ENCODE measurements around the gene PTPRA. TPM values are rescaled to one million over a fixed set of nuclear protein-coding genes. Genes with fewer than 3 reads are reported as not detected.

Gene PTPRA
- total and polyA plus RNA-seq, 9 of the 15 experiments (the other 6 are each of a cell fraction or from before 2014, with no cell fraction given): 3.4 to 80.5 (median 28.0) TPM

- CTCF ChIA-PET (ENCODE audit: low intra/inter-chr PET ratio): no interaction called here
- no peak for TF ChIP-seq GATAD2B (IDR thresholded peaks at IDR 0.05; ENCODE audit: borderline replicate concordance)
- TF ChIP-seq ZNF644 (tag; IDR thresholded peaks at IDR 0.05; ENCODE audit: low read depth): no peak
- TF ChIP-seq GTF2F1 (IDR thresholded peaks at IDR 0.05; ENCODE audit: low read depth, low read length): no peak
- no peak for TF ChIP-seq NFXL1 (CRISPR knock-in tag; IDR thresholded peaks at IDR 0.05)
- TF ChIP-seq, protein P1, sequence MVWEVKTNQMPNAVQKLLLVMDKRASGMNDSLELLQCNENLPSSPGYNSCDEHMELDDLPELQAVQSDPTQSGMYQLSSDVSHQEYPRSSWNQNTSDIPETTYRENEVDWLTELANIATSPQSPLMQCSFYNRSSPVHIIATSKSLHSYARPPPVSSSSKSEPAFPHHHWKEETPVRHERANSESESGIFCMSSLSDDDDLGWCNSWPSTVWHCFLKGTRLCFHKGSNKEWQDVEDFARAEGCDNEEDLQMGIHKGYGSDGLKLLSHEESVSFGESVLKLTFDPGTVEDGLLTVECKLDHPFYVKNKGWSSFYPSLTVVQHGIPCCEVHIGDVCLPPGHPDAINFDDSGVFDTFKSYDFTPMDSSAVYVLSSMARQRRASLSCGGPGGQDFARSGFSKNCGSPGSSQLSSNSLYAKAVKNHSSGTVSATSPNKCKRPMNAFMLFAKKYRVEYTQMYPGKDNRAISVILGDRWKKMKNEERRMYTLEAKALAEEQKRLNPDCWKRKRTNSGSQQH (CRISPR knock-in tag; IDR thresholded peaks at IDR 0.05): no peak
- no peak for TF ChIP-seq TCF7 (IDR thresholded peaks at IDR 0.05; ENCODE audit: borderline replicate concordance)
- no peak for TF ChIP-seq MECOM (CRISPR knock-in tag; IDR thresholded peaks at IDR 0.05)
- TF ChIP-seq PPARD (CRISPR knock-in tag; IDR thresholded peaks at IDR 0.05): no peak
- TF ChIP-seq ZNF589 (CRISPR knock-in tag; IDR thresholded peaks at IDR 0.05; ENCODE audit: low read depth): no peak
- TF ChIP-seq SUPT5H (IDR thresholded peaks at IDR 0.05): no peak
- TF ChIP-seq TBP (optimal IDR thresholded peaks at IDR 0.05; ENCODE audit: low read depth, low read length): no peak
- TF ChIP-seq NCOA2 (IDR thresholded peaks at IDR 0.05; ENCODE audit: partially characterized antibody in 2 of 2): no peak
- TF ChIP-seq CBFA2T3 (IDR thresholded peaks at IDR 0.05): no peak
- TF ChIP-seq ZNF586 (CRISPR knock-in tag; conservative IDR thresholded peaks at IDR 0.05): no peak
- FAIRE-seq: no peak
- Histone ChIP-seq H4K20me1 (replicated peaks; ENCODE audit: control insufficient read depth, insufficient read depth, low read length) (no peaks in the 10 kb centered on the region), H3K27ac (ENCODE audit: extremely low read depth, low read depth, low read length) (no peak overlapping the region), H3K4me3 (no peak overlapping the region), H3K4me2 (ENCODE audit: insufficient read depth, low read length) (no peak overlapping the region), H3K9me3 (replicated peaks; ENCODE audit: control insufficient read depth, insufficient read depth, low read depth, low read length) (no peaks in the 10 kb centered on the region), H3K4me1 (replicated peaks in 1 of 2; ENCODE audit: control insufficient read depth in 2 of 2, insufficient read depth in 2 of 2, low read length in 2 of 2) (peaks cover 0 to 18% of the 10 kb centered on the region in 2 experiments; a peak in 2 of 5 replicates), H3K9me1 (ENCODE audit: control insufficient read depth, insufficient read depth, low read length) (no peaks in the 10 kb centered on the region), H2AFZ (ENCODE audit: low read depth, low read length) (0 out of 2 replicates have a peak overlapping the region, but pooled peaks have one; percentile 32), H3K79me2 (ENCODE audit: control insufficient read depth, insufficient read depth, low read length) (no peaks in the 10 kb centered on the region), H3K9ac (ENCODE audit: insufficient read depth in 1 of 2, low read depth in 2 of 2, low read length in 2 of 2) (no peak overlapping the region), H3K36me3 (ENCODE audit: control insufficient read depth, insufficient read depth, low read length) (no peaks in the 10 kb centered on the region), H3K27me3 (ENCODE audit: control insufficient read depth in 2 of 2, insufficient read depth in 2 of 2, low read length in 2 of 2) (no peaks in the 10 kb centered on the region)
- intact Hi-C loops (cut with micrococcal nuclease) (loop anchor here (5.0 kb wide), 1 partner anchor 39 kb away; no protein-coding TSS in a partner anchor), in situ Hi-C loops (cut with MboI) (no loop called here)
- BruUV-seq (replicated peaks): no TSS peak
- no peak for ATAC-seq
- peak in 1 of 4 experiments; percentile 2 for DNase-seq (ENCODE audit: extremely low read depth in 1 of 4, low spot score in 3 of 4)
- POLR2A ChIA-PET: no interaction called here
- 14% methylated on average over 5 of the region's 8 CpGs for WGBS (ENCODE audit: insufficient coverage, low coverage, missing lambda C conversion rate)
These were observed 194.8 kb downstream of the PTPRA start for GRCh38 chr20:3068075-3068474.

Data from K562 (cell line).